GM23248 (cell line): ENCODE measurements around the gene CDH13. TPM values are rescaled to one million over a fixed set of nuclear protein-coding genes. Genes with fewer than 3 reads are reported as not detected.

Experiments used
- DNase-seq: peaks from one replicate; pipeline ENCODE4 v3.0.0-alpha.2; 2015
- H2AFZ ChIP-seq: fragments of 200-600 bp; sonication (generic); 2 replicates; pipeline ENCODE4 v1.6.1; 2016; ENCODE audit warnings: antibody characterized with exemption
- H3F3A ChIP-seq: fragments of 200-600 bp; sonication (generic); 2 replicates; pipeline ENCODE4 v1.6.1; 2016; ENCODE audit warnings: mild to moderate bottlenecking, antibody characterized with exemption, mixed run types; ENCODE audit not compliant: insufficient read depth
- H3K27ac ChIP-seq: fragments of 200-600 bp; sonication (generic); 2 replicates; pipeline ENCODE4 v1.5.1; 2016; ENCODE audit warnings: mild to moderate bottlenecking
- H3K27me3 ChIP-seq: fragments of 200-600 bp; sonication (generic); replicated peaks from 2 replicates; pipeline ENCODE4 v1.6.1; 2016; ENCODE audit warnings: mild to moderate bottlenecking; ENCODE audit not compliant: insufficient read depth
- H3K36me3 ChIP-seq: fragments of 200-600 bp; sonication (generic); 2 replicates; pipeline ENCODE4 v1.6.1; 2016; ENCODE audit warnings: low read depth, mild to moderate bottlenecking
- H3K4me1 ChIP-seq: fragments of 200-600 bp; sonication (generic); 2 replicates; pipeline ENCODE4 v1.6.1; 2016; ENCODE audit warnings: mild to moderate bottlenecking; ENCODE audit not compliant: insufficient read depth
- H3K4me2 ChIP-seq: fragments of 200-600 bp; sonication (generic); one replicate; pipeline ENCODE4 v1.6.1; 2016; ENCODE audit warnings: mild to moderate bottlenecking; ENCODE audit not compliant: unreplicated experiment
- H3K4me3 ChIP-seq: fragments of 200-600 bp; sonication (generic); 2 replicates; pipeline ENCODE4 v1.5.1; 2016; ENCODE audit warnings: mild to moderate bottlenecking
- H3K79me2 ChIP-seq: fragments of 200-600 bp; sonication (generic); 2 replicates; pipeline ENCODE4 v1.6.1; 2016; ENCODE audit warnings: mild to moderate bottlenecking; ENCODE audit not compliant: insufficient read depth
- H3K9ac ChIP-seq: fragments of 200-600 bp; sonication (generic); 2 replicates; pipeline ENCODE4 v1.6.1; 2016; ENCODE audit warnings: mild to moderate bottlenecking
- H3K9me2 ChIP-seq: fragments of 200-600 bp; sonication (generic); 2 replicates; pipeline ENCODE4 v1.6.1; 2016; ENCODE audit warnings: mixed run types, mild to moderate bottlenecking, moderate library complexity; ENCODE audit not compliant: insufficient read depth
- H3K9me3 ChIP-seq: fragments of 200-600 bp; sonication (generic); one replicate; pipeline ENCODE4 v1.6.1; 2017; ENCODE audit warnings: low read depth
- H4K20me1 ChIP-seq: fragments of 200-600 bp; sonication (generic); 2 replicates; pipeline ENCODE4 v1.6.0; 2016; ENCODE audit not compliant: insufficient read depth
- EZH2 ChIP-seq: fragments of 200-600 bp; sonication (generic); IDR thresholded peaks from 2 replicates; pipeline ENCODE4 v1.6.1; 2018; ENCODE audit warnings: antibody characterized with exemption, mild to moderate bottlenecking; ENCODE audit not compliant: insufficient read depth, poor library complexity, severe bottlenecking
- EZH2phosphoT487 ChIP-seq: fragments of 200-600 bp; sonication (generic); IDR thresholded peaks from 2 replicates; pipeline ENCODE4 v1.6.1; 2018; ENCODE audit warnings: antibody characterized with exemption, moderate library complexity, mild to moderate bottlenecking, low read depth; ENCODE audit not compliant: insufficient read depth
- WGBS, 2 experiments: methylation state at CpG; one replicate each; pipeline ENCODE4 v1.1.6; 2015 to 2017; ENCODE audit warnings: low lambda C conversion rate in 2 of 2, low coverage in 1 of 2; ENCODE audit errors: missing lambda C conversion rate in 2 of 2; 5-methylcytosine and 5-hydroxymethylcytosine counted together
- in situ Hi-C: fragments of 300-500 bp; cut with MboI; formaldehyde crosslinking; loops from 2 replicates; pipeline ENCODE4 v1.15.0; 2020
- polyA plus RNA-seq: library from polyadenylated mRNA; unstranded; fragments of >200 nt; fragmentation: Nextera tagmentation; extraction: Ambion mirVana; gene quantifications from 2 replicates; pipeline ENCODE4 v1.2.1, GENCODE V29; 2016
- total RNA-seq: library from RNA; depleted of rRNA; stranded (reverse); fragments of >200 nt; shearing (Covaris generic); gene quantifications from 2 replicates; pipeline ENCODE4 v1.2.3, GENCODE V29; 2014

Gene CDH13
- total and polyA plus RNA-seq, 2 experiments from 2014 or later = 51.0 to 52.8 TPM

DNA sequence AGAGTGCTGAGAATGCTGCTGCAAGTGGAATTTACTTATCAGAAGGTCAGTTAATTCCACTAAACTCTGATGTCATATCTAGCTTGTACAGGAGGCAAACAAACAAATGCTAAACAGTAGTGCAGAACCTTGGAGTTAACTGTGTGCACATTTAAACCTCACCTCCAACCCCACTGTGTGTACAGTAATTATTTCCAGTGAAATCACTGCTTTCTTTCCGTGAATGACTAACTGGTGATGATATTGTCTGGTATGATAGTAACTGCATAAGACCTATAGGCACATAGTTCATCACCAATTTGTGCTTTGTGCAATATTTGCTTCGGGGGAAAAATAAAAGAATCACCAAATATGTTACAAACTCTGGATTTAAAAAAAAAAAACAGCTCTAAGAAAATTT is 688.5 kb downstream of the CDH13 start:
- DNase-seq = peak; percentile 72
- peaks cover 11% of the 10 kb centered on the region; the same call in 1 of the 2 replicates for H3F3A ChIP-seq
- H3K27ac ChIP-seq = no peak overlapping the region
- H3K4me1 ChIP-seq = peaks cover 11% of the 10 kb centered on the region
- H3K9ac ChIP-seq = no peak overlapping the region
- no peaks in the 10 kb centered on the region for H3K9me3 ChIP-seq
- H3K9me2 ChIP-seq = no peaks in the 10 kb centered on the region
- no peak overlapping the region for H2AFZ ChIP-seq
- peak overlapping the region; percentile 21 for H3K4me2 ChIP-seq
- no peaks in the 10 kb centered on the region for H3K36me3 ChIP-seq
- whole genome bisulfite sequencing, 2 experiments = 5 to 9% methylated on average over 2 of the region's 2 CpGs
- in situ Hi-C loops = no loop called here
- TF ChIP-seq EZH2 (no peak), EZH2phosphoT487 (no peak)
- no peaks in the 10 kb centered on the region for H4K20me1 ChIP-seq
- no peaks in the 10 kb centered on the region for H3K79me2 ChIP-seq
- no peaks in the 10 kb centered on the region for H3K27me3 ChIP-seq
- H3K4me3 ChIP-seq = no peak overlapping the region

DNA sequence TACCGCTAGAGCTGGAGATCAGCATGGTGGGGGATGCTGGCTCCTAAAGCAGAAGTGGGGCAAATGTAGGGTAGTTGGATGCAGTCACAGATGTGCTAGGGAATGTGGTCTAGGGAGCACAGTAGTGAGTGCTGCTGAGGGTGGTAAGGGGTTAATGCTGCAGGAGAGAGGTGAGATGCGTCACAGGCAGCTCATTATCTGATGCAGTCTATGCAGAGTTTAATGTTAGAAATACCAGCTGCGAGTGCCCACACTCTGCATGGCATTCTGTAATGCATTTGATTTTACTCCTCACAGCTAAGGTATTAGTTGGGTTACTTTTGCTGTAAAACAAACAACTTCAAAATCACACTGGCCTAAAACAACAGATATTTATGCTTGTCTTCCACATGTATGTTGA is 689.7 kb downstream of the CDH13 start:
- Histone ChIP-seq H4K20me1 (no peaks in the 10 kb centered on the region), H2AFZ (no peak overlapping the region), H3K4me3 (no peak overlapping the region), H3K27me3 (no peaks in the 10 kb centered on the region), H3K9me3 (no peaks in the 10 kb centered on the region), H3K4me2 (no peak overlapping the region), H3K9me2 (no peaks in the 10 kb centered on the region), H3K4me1 (peaks cover 16% of the 10 kb centered on the region), H3K79me2 (no peaks in the 10 kb centered on the region), H3K27ac (no peak overlapping the region), H3K36me3 (no peaks in the 10 kb centered on the region), H3F3A (peaks cover 11% of the 10 kb centered on the region; the same call in 1 of the 2 replicates), H3K9ac (no peak overlapping the region)
- WGBS, 2 experiments = 74 to 84% methylated on average over 3 of the region's 3 CpGs
- no peak for DNase-seq
- in situ Hi-C loops = no loop called here
- TF ChIP-seq EZH2phosphoT487 (no peak), EZH2 (no peak)

DNA sequence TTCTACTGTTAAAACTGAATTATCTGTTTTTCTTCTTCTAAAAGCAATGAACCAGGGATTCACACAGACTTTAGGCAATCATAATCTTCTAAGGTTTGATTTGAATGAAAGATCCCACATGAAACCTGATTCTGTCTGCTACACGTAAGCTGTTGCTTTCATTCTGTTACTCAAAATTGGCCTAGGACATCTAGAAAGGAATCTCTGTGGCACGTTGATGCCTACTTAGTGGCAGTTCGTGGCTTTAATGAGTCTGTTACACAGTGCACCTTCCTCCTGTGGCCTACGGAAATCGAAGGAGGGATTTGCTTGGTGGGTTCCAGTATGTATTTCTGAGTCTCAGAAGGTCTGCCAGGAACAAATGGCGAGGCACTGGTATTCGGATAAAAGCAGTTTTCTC is 691.6 kb downstream of the CDH13 start:
- no peaks in the 10 kb centered on the region for H3K27me3 ChIP-seq
- H3K9ac ChIP-seq = no peak overlapping the region
- H3K27ac ChIP-seq = no peak overlapping the region
- in situ Hi-C loops = no loop called here
- H3K4me2 ChIP-seq = no peak overlapping the region
- DNase-seq = no peak
- peaks cover 11% of the 10 kb centered on the region; the same call in 1 of the 2 replicates for H3F3A ChIP-seq
- H3K36me3 ChIP-seq = no peaks in the 10 kb centered on the region
- no peaks in the 10 kb centered on the region for H3K9me2 ChIP-seq
- H3K4me3 ChIP-seq = no peak overlapping the region
- TF ChIP-seq EZH2 (no peak), EZH2phosphoT487 (no peak)
- 84 to 87% methylated on average over 7 of the region's 7 CpGs for WGBS, 2 experiments
- no peaks in the 10 kb centered on the region for H3K9me3 ChIP-seq
- no peaks in the 10 kb centered on the region for H4K20me1 ChIP-seq
- no peaks in the 10 kb centered on the region for H3K79me2 ChIP-seq
- peaks cover 16% of the 10 kb centered on the region for H3K4me1 ChIP-seq
- no peak overlapping the region for H2AFZ ChIP-seq

DNA sequence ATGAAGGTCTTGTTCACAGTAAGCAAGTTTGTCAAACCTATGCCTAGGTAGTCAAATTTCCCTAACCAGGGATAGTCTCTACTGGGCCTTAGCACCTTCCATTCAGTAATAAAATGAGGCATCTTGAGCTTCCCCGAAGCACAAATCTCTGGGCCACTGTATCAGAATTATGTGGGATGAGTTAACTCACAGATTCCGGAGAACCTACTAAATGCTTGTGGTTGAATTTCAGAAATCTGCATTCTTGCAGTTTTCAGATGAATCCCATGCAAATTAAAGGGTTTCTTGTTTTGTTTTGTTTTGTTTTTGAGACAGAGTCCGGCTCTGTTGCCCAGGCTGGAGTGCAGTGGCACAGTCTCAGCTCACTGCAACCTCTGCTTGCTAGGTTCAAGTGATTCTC is 702.2 kb downstream of the CDH13 start:
- no peak overlapping the region for H3K27ac ChIP-seq
- H3F3A ChIP-seq = no peaks in the 10 kb centered on the region; the same call in 1 of the 2 replicates
- H4K20me1 ChIP-seq = no peaks in the 10 kb centered on the region
- no peaks in the 10 kb centered on the region for H3K4me1 ChIP-seq
- no peaks in the 10 kb centered on the region for H3K36me3 ChIP-seq
- in situ Hi-C loops = no loop called here
- no peaks in the 10 kb centered on the region for H3K79me2 ChIP-seq
- DNase-seq = no peak
- no peaks in the 10 kb centered on the region for H3K9me3 ChIP-seq
- H3K4me3 ChIP-seq = no peak overlapping the region
- no peaks in the 10 kb centered on the region for H3K9me2 ChIP-seq
- no peaks in the 10 kb centered on the region for H3K27me3 ChIP-seq
- WGBS, 2 experiments = 88 to 94% methylated on average over 3 of the region's 3 CpGs
- TF ChIP-seq EZH2 (no peak), EZH2phosphoT487 (no peak)
- no peak overlapping the region for H3K9ac ChIP-seq
- H2AFZ ChIP-seq = no peak overlapping the region
- no peak overlapping the region for H3K4me2 ChIP-seq

DNA sequence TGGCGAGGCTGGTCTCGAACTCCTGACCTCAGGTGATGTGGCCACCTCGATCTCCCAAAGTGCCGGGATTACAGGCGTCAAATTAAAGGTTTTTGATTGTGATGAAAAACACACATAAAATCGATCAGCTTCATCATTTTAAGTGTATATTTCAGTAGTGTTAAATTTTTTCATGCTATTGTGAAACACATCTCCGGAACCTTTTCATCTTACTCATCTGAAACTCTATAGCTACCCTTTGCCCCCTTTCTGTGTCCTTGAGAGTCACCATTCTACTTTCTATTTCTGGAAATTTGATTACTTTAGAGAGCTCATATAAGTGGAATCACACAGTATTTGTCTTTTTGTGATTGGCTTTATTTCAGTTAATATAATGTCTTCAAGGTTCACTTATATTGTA is 702.7 kb downstream of the CDH13 start:
- WGBS, 2 experiments = 92 to 93% methylated on average over 7 of the region's 7 CpGs
- Histone ChIP-seq H2AFZ (no peak overlapping the region), H3K36me3 (no peaks in the 10 kb centered on the region), H3K27me3 (no peaks in the 10 kb centered on the region), H3K4me1 (no peaks in the 10 kb centered on the region), H3K79me2 (no peaks in the 10 kb centered on the region), H3K27ac (no peak overlapping the region), H3K9ac (no peak overlapping the region), H3K4me2 (no peak overlapping the region), H3K9me2 (no peaks in the 10 kb centered on the region), H3K9me3 (no peaks in the 10 kb centered on the region), H3K4me3 (no peak overlapping the region), H4K20me1 (no peaks in the 10 kb centered on the region), H3F3A (no peaks in the 10 kb centered on the region; the same call in 1 of the 2 replicates)
- in situ Hi-C loops = no loop called here
- TF ChIP-seq EZH2 = no peak
- no peak for TF ChIP-seq EZH2phosphoT487
- DNase-seq = no peak
